ENCODE measurements around the gene LRRC71.

LRRC71 gene

DNA sequence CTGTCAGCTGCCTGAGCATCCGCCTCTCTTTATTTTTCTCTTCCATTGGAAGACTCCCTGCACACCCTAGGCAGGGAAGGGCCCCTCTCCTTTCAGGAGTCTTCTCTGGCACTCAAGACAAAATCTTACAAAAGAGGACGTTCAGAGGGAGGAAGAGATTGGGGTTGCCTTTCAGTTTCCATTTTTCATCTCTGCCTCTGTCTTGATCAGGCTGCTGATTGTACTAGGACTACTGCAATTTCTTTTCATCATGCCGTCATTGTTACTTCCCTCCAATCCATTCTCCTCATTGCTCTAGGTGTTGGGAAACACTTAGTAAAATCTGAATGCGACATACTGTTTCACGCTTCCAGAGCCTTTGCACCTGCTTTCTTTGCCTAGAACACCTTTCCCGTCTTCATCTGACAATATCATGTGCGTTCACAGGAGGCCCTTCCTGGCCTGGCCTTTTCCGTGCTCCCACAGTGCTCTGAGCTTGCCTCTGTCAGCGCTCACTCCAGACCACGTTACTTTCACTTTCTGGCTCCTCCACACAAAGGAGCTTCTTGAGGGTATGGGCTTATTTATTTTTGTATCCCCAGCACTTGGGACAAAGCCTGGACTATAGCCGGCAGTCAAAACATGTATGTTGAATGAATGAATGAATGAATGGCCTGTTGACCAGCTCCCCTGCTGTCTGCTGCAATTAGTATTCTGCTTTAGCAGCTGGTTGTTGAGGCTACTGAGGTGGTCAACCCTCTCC is 10.9 kb downstream of the LRRC71 start:
- TF ChIP-seq, protein P1, sequence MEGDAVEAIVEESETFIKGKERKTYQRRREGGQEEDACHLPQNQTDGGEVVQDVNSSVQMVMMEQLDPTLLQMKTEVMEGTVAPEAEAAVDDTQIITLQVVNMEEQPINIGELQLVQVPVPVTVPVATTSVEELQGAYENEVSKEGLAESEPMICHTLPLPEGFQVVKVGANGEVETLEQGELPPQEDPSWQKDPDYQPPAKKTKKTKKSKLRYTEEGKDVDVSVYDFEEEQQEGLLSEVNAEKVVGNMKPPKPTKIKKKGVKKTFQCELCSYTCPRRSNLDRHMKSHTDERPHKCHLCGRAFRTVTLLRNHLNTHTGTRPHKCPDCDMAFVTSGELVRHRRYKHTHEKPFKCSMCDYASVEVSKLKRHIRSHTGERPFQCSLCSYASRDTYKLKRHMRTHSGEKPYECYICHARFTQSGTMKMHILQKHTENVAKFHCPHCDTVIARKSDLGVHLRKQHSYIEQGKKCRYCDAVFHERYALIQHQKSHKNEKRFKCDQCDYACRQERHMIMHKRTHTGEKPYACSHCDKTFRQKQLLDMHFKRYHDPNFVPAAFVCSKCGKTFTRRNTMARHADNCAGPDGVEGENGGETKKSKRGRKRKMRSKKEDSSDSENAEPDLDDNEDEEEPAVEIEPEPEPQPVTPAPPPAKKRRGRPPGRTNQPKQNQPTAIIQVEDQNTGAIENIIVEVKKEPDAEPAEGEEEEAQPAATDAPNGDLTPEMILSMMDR (IDR thresholded peaks at IDR 0.05; ENCODE audit: insufficient read depth, low read length, poor library complexity, severe bottlenecking), result no peak
- Histone ChIP-seq H3K36me3 (ENCODE audit: control insufficient read depth, insufficient read depth, low read length) (no peaks in the 10 kb centered on the region; the same call in 1 of the 2 replicates), H3K27me3 (replicated peaks; ENCODE audit: control insufficient read depth, insufficient read depth, low read length) (no peaks in the 10 kb centered on the region), H3K4me3 (replicated peaks; ENCODE audit: low read depth, low read length) (no peak overlapping the region)
- DNase-seq (ENCODE audit: extremely low read depth, insufficient read length), result no peak

DNA sequence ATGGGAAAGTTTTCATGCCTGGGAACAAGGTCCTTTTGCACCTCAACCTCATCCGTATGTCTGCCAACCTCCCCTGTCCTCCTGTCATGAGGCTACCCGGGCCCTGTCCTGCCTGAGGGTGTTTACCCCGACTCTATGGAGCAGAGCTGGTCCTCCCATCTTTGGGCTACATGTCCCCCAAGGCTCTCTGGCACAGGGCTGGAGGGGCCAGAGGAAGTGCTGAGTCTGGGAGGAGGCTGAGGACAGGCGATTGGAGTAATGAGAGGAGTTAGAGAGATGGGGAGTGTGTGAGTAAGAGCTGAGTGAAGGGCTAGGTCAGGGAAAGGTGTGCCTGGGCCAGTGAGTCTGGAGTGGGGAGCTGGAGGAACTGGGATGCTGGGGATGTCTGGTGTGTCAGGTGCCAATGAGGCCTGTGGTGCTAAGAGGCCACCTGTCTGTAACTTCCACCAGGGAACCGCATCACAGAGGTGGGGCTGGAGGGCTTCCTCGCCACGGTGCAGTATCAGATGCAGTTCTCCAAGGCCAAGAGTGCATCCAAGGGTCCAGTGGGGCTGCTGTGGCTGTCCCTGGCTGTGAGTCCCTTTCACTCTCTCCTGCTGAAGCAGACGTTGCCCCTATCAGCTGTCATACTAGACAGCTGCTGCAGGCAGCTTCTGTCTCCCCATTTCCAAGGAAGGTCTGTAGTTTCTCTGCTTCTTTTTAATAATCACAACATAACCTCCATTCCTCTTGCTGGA is 11.7 kb downstream of the LRRC71 start:
- Histone ChIP-seq H3K27me3 (replicated peaks; ENCODE audit: control insufficient read depth, insufficient read depth, low read length) (no peaks in the 10 kb centered on the region), H3K36me3 (ENCODE audit: control insufficient read depth, insufficient read depth, low read length) (no peaks in the 10 kb centered on the region; the same call in 1 of the 2 replicates), H3K4me3 (replicated peaks; ENCODE audit: low read depth, low read length) (no peak overlapping the region)
- DNase-seq (ENCODE audit: extremely low read depth, insufficient read length), result no peak
- TF ChIP-seq, protein P1 (IDR thresholded peaks at IDR 0.05; ENCODE audit: insufficient read depth, low read length, poor library complexity, severe bottlenecking), result no peak

DNA sequence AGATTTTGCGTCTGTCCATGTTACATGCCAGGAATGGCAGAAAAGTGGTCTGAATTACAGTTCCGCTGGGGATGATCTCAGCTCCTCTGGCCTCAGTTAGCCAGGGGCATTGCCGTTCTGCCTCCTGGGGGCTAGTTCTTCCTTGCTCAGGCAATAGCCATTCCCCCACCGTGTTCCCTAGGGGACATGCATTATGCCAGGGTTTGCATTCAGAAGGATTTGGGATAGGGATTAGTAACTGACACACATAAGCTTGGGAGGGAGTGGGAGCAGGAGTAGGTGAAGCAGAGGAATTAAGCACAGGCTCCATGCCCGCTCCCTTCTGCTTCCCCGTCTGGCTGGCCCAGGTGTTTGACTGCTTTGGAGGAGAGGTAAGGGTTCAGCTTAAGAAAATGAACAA is 12.7 kb downstream of the LRRC71 start:
- peaks cover 2% of the 10 kb centered on the region for H3K36me3 ChIP-seq (ENCODE audit: control insufficient read depth, insufficient read depth, low read length)
- no peak for DNase-seq (ENCODE audit: extremely low read depth, insufficient read length)
- H3K4me3 ChIP-seq (replicated peaks; ENCODE audit: low read depth, low read length), result no peak overlapping the region
- TF ChIP-seq, protein P1 (IDR thresholded peaks at IDR 0.05; ENCODE audit: insufficient read depth, low read length, poor library complexity, severe bottlenecking), result no peak
- H3K27me3 ChIP-seq (replicated peaks; ENCODE audit: control insufficient read depth, insufficient read depth, low read length), result no peaks in the 10 kb centered on the region

DNA sequence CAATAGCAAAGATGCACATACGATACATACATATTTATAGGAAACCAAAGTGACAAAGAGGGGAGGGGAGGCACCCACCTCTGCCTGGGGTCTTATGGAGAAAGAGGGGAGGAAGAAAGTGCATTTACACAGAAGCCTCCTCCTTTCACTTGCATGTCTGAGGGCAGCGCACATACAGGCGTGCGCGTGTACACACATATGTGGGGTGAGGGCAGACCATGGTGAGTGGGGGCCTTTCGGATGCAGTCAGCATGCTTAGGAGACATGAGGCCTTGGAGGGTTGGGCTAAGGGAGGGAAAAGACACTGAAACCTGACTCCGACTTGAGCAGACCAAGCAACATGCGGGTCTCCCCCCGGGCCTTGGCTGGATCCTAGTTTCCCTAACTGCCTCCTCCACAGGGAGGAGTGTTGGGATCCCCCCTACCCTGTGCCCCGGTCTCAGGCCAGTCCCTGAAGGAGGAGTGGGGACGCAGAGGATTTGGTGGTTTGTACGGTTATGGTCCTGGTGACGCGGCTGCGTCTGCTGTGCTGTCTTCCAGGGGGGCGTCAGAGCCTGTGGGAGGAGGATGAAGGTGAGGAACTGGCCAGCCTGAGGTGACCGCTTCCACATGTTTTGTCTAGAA is 15.2 kb downstream of the LRRC71 start:
- DNase-seq (ENCODE audit: extremely low read depth, insufficient read length), result no peak
- TF ChIP-seq, protein P1 (IDR thresholded peaks at IDR 0.05; ENCODE audit: insufficient read depth, low read length, poor library complexity, severe bottlenecking), result no peak
- Histone ChIP-seq H3K4me3 (replicated peaks; ENCODE audit: low read depth, low read length) (no peak overlapping the region), H3K36me3 (ENCODE audit: control insufficient read depth, insufficient read depth, low read length) (peaks cover 12% of the 10 kb centered on the region), H3K27me3 (replicated peaks; ENCODE audit: control insufficient read depth, insufficient read depth, low read length) (no peaks in the 10 kb centered on the region)

DNA sequence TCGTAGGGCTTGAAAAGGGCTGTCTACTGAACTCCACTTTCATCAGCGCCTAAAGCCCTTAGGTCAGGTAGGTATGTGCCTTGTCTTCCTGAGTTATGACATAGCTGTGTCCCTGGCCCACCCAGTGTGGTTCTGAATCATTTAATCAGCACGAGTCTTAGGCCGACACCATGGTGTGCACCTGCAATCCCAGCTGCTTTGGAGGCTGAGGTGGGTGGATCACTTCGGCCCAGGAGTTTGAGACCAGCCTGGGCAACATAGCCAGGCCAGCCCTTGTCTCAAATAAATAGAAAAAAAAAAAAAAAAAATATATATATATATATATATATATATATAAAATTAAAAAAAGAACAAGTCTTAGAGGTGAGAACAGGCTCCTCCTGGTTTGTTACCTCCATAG is 15.8 kb downstream of the LRRC71 start:
- no peak for DNase-seq (ENCODE audit: extremely low read depth, insufficient read length)
- TF ChIP-seq, protein P1 (IDR thresholded peaks at IDR 0.05; ENCODE audit: insufficient read depth, low read length, poor library complexity, severe bottlenecking), result no peak
- Histone ChIP-seq H3K27me3 (replicated peaks; ENCODE audit: control insufficient read depth, insufficient read depth, low read length) (no peaks in the 10 kb centered on the region), H3K36me3 (ENCODE audit: control insufficient read depth, insufficient read depth, low read length) (peaks cover 12% of the 10 kb centered on the region), H3K4me3 (replicated peaks; ENCODE audit: low read depth, low read length) (no peak overlapping the region)
